Left ventricle myocardium inferior (tissue), 1 donor: ENCODE measurements around the gene POLR2I. TPM values are rescaled to one million over a fixed set of nuclear protein-coding genes. Genes with fewer than 3 reads are reported as not detected.

Experiments
- DNase-seq: peaks from one replicate; pipeline ENCODE4 v3.0.0-alpha.2; 2020
- H3K27ac ChIP-seq: fragments of 200-600 bp; replicated peaks from 2 replicates; pipeline ENCODE4 v1.8.0; 2021
- H3K27me3 ChIP-seq: fragments of 200-600 bp; 2 replicates; pipeline ENCODE4 v1.8.0; 2021; ENCODE audit warnings: low read depth
- H3K36me3 ChIP-seq: fragments of 200-600 bp; 2 replicates; pipeline ENCODE4 v1.8.0; 2021
- H3K4me1 ChIP-seq: fragments of 200-600 bp; 2 replicates; pipeline ENCODE4 v1.8.0; 2021
- H3K4me3 ChIP-seq: fragments of 200-600 bp; 2 replicates; pipeline ENCODE4 v1.8.0; 2021; ENCODE audit warnings: mild to moderate bottlenecking, moderate library complexity
- H3K9me3 ChIP-seq: fragments of 200-600 bp; replicated peaks from 2 replicates; pipeline ENCODE4 v1.8.0; 2021
- CTCF ChIP-seq: fragments of 200-600 bp; IDR thresholded peaks from 2 replicates; pipeline ENCODE4 v1.8.0; 2021; ENCODE audit warnings: antibody characterized with exemption, mild to moderate bottlenecking, borderline replicate concordance
- intact Hi-C: fragments of 100-400 bp; cut with micrococcal nuclease; formaldehyde crosslinking; loops from one replicate; pipeline ENCODE4 v1.11.0; 2022
- total RNA-seq: library from RNA; stranded (reverse); fragmentation: NEBNext Ultra II Directional; extraction: Animal tissue kit (Norgen Biotek cat#: 25700); gene quantifications from one replicate; pipeline ENCODE4 v1.2.1, GENCODE V29; 2021
- donor health status: DM: no; HTN: yes; CAD: no; lungs with severe emphysema.

The POLR2I gene
- total RNA-seq, 1 donor from 2014 or later: 130 TPM

GRCh38 chr19:36121486-36122124, 6.9 kb upstream of the POLR2I start:
- no peaks in the 10 kb centered on the region for H3K9me3 ChIP-seq
- H3K4me1 ChIP-seq: peaks cover 7% of the 10 kb centered on the region
- no peak for DNase-seq
- intact Hi-C loops: no loop called here
- peaks cover 70% of the 10 kb centered on the region for H3K36me3 ChIP-seq
- H3K4me3 ChIP-seq: no peak overlapping the region
- H3K27ac ChIP-seq: no peak overlapping the region
- TF ChIP-seq CTCF: no peak
- no peaks in the 10 kb centered on the region for H3K27me3 ChIP-seq

- DNase-seq: no peak
- intact Hi-C loops: no loop called here
- H3K27ac ChIP-seq: no peak overlapping the region
- no peaks in the 10 kb centered on the region for H3K27me3 ChIP-seq
- no peak overlapping the region for H3K4me3 ChIP-seq
- peaks cover 69% of the 10 kb centered on the region for H3K36me3 ChIP-seq
- H3K9me3 ChIP-seq: no peaks in the 10 kb centered on the region
- H3K4me1 ChIP-seq: peaks cover 14% of the 10 kb centered on the region
- TF ChIP-seq CTCF: no peak
These were observed 6.3 kb upstream of the POLR2I start for GRCh38 chr19:36120984-36121358.

- no peak for DNase-seq
- intact Hi-C loops: no loop called here
- Histone ChIP-seq H3K9me3 (no peaks in the 10 kb centered on the region), H3K36me3 (peaks cover 63% of the 10 kb centered on the region), H3K27me3 (no peaks in the 10 kb centered on the region), H3K4me3 (no peak overlapping the region), H3K27ac (no peak overlapping the region), H3K4me1 (peaks cover 20% of the 10 kb centered on the region)
- no peak for TF ChIP-seq CTCF
These were observed 5.7 kb upstream of the POLR2I start for GRCh38 chr19:36120092-36120983.

- no peak for TF ChIP-seq CTCF
- no peaks in the 10 kb centered on the region for H3K27me3 ChIP-seq
- peak overlapping the region; percentile 83 for H3K4me3 ChIP-seq
- H3K36me3 ChIP-seq: peaks cover 49% of the 10 kb centered on the region
- H3K9me3 ChIP-seq: no peaks in the 10 kb centered on the region
- no peak for DNase-seq
- H3K4me1 ChIP-seq: peaks cover 35% of the 10 kb centered on the region
- intact Hi-C loops: no loop called here
- peak overlapping the region; percentile 93 for H3K27ac ChIP-seq
These were observed 1.6 kb upstream of the POLR2I start for GRCh38 chr19:36116344-36116637.

- intact Hi-C loops: no loop called here
- DNase-seq: peak; percentile 86
These were observed 1.0 kb upstream of the POLR2I start, which contains the start of gene TBCB for GRCh38 chr19:36115453-36116343. Gene TBCB (plus strand): TSS chr19:36115468. CDS start chr19:36115561, 93 bp downstream.

More at GRCh38 chr19:36115453-36116343, 1.0 kb upstream of the POLR2I start, which contains the start of gene TBCB:
- peak within 1 kb of the TSS; percentile 93 for H3K27ac ChIP-seq
- no peaks in the 10 kb centered on the region for H3K27me3 ChIP-seq
- TF ChIP-seq CTCF: no peak
- no peaks in the 10 kb centered on the region for H3K9me3 ChIP-seq
- H3K4me3 ChIP-seq: peak within 1 kb of the TSS; percentile 83
- peaks cover 35% of the 10 kb centered on the region for H3K4me1 ChIP-seq
- peaks cover 47% of the 10 kb centered on the region for H3K36me3 ChIP-seq
